DMS153 treated with DMSO at 0.1 percent for 48 hours (cell line): ENCODE measurements around the gene BPIFB1.

Experiments
- DNase-seq: peaks from one replicate; lab custom pipeline; 2025; ENCODE audit not compliant: unreplicated experiment; lab: John Stamatoyannopoulos, UW

The BPIFB1 gene

GRCh38 chr20:33282991-33283555, at the start of gene BPIFB1:
Gene BPIFB1, plus strand, starts transcription at chr20:33283214. Its CDS starts 2,860 bp downstream, at chr20:33286074.
- DNase-seq, result no peak

- DNase-seq, result no peak
Observed at GRCh38 chr20:33234050-33234449, 49.0 kb upstream of the BPIFB1 start.

GRCh38 chr20:33235696-33236095, 47.3 kb upstream of the BPIFB1 start, which contains the start of gene BPIFA1:
Gene BPIFA1, plus strand, starts transcription at chr20:33235996. Its CDS starts 1,716 bp downstream, at chr20:33237712.
- no peak for DNase-seq

- DNase-seq, result no peak
Observed at GRCh38 chr20:33236351-33236750, 46.7 kb upstream of the BPIFB1 start.

GRCh38 chr20:33237989-33238388, 45.0 kb upstream of the BPIFB1 start:
- DNase-seq, result no peak

GRCh38 chr20:33239418-33239817, 43.6 kb upstream of the BPIFB1 start:
- no peak for DNase-seq

- no peak for DNase-seq
Observed at GRCh38 chr20:33239979-33240736, 42.9 kb upstream of the BPIFB1 start.

- no peak for DNase-seq
Observed at GRCh38 chr20:33240923-33241322, 42.1 kb upstream of the BPIFB1 start.

- no peak for DNase-seq
Observed at GRCh38 chr20:33242319-33243100, 40.5 kb upstream of the BPIFB1 start.

- no peak for DNase-seq
Observed at GRCh38 chr20:33246077-33246476, 36.9 kb upstream of the BPIFB1 start.

- no peak for DNase-seq
Observed at GRCh38 chr20:33249456-33249855, 33.6 kb upstream of the BPIFB1 start.

- DNase-seq, result no peak
Observed at GRCh38 chr20:33250666-33251065, 32.3 kb upstream of the BPIFB1 start.

- DNase-seq, result peak; percentile 28
Observed at GRCh38 chr20:33251496-33251895, 31.5 kb upstream of the BPIFB1 start.

- no peak for DNase-seq
Observed at GRCh38 chr20:33252460-33252859, 30.6 kb upstream of the BPIFB1 start.

GRCh38 chr20:33255005-33255404, 28.0 kb upstream of the BPIFB1 start:
- no peak for DNase-seq

GRCh38 chr20:33257237-33257636, 25.8 kb upstream of the BPIFB1 start:
- DNase-seq, result no peak

GRCh38 chr20:33259371-33259770, 23.6 kb upstream of the BPIFB1 start:
- no peak for DNase-seq

GRCh38 chr20:33261465-33261864, 21.5 kb upstream of the BPIFB1 start:
- DNase-seq, result no peak

GRCh38 chr20:33262658-33263065, 20.4 kb upstream of the BPIFB1 start:
- DNase-seq, result peak; percentile 79

- no peak for DNase-seq
Observed at GRCh38 chr20:33263784-33264183, 19.2 kb upstream of the BPIFB1 start.

- DNase-seq, result no peak
Observed at GRCh38 chr20:33267701-33268100, 15.3 kb upstream of the BPIFB1 start.
